Right forelimb (tissue), 1 donor: ENCODE measurements around the gene RAB11FIP4.
A peak's percentile ranks its signal among the peaks of the same experiment; 100 is the strongest.

Experiments
- DNase-seq: peaks from one replicate; pipeline ENCODE4 v3.0.0-alpha.2; 2018

RAB11FIP4 gene

GRCh38 chr17:31573861-31574260 lies 182.4 kb downstream of the RAB11FIP4 start:
- DNase-seq = no peak

- no peak for DNase-seq
Measured at GRCh38 chr17:31574458-31574857, 183.0 kb downstream of the RAB11FIP4 start.

- DNase-seq = no peak
Measured at GRCh38 chr17:31575043-31575442, 183.6 kb downstream of the RAB11FIP4 start.

- no peak for DNase-seq
Measured at GRCh38 chr17:31579265-31579664, 187.8 kb downstream of the RAB11FIP4 start.

- no peak for DNase-seq
Measured at GRCh38 chr17:31580316-31580705, 188.8 kb downstream of the RAB11FIP4 start.

GRCh38 chr17:31580706-31581490 lies 189.4 kb downstream of the RAB11FIP4 start:
- DNase-seq = peak; percentile 78

- DNase-seq = no peak
Measured at GRCh38 chr17:31581491-31581890, 190.0 kb downstream of the RAB11FIP4 start.

GRCh38 chr17:31582151-31582907 lies 190.9 kb downstream of the RAB11FIP4 start:
- DNase-seq = no peak

- DNase-seq = no peak
Measured at GRCh38 chr17:31583772-31584356, 192.4 kb downstream of the RAB11FIP4 start.

GRCh38 chr17:31584438-31585279 lies 193.2 kb downstream of the RAB11FIP4 start:
- no peak for DNase-seq

- DNase-seq = no peak
Measured at GRCh38 chr17:31585280-31585630, 193.8 kb downstream of the RAB11FIP4 start.

- no peak for DNase-seq
Measured at GRCh38 chr17:31586946-31587345, 195.5 kb downstream of the RAB11FIP4 start.

GRCh38 chr17:31587462-31587861 lies 196.0 kb downstream of the RAB11FIP4 start:
- no peak for DNase-seq
